ENCODE measurements around the gene DNAJC15. TPM values are rescaled to one million over a fixed set of nuclear protein-coding genes. Genes with fewer than 3 reads are reported as not detected.

Gene DNAJC15
- total RNA-seq (6.2 and 18.5 TPM in 2 replicates), polyA plus RNA-seq (33.6 and 34.6 TPM in 2 replicates), polyA minus RNA-seq (ENCODE audit: low replicate concordance) (15.3 and 21.2 TPM in 2 replicates)
- polyA plus RNA-seq (2012), result 27.0 and 30.3 TPM in 2 replicates

DNA sequence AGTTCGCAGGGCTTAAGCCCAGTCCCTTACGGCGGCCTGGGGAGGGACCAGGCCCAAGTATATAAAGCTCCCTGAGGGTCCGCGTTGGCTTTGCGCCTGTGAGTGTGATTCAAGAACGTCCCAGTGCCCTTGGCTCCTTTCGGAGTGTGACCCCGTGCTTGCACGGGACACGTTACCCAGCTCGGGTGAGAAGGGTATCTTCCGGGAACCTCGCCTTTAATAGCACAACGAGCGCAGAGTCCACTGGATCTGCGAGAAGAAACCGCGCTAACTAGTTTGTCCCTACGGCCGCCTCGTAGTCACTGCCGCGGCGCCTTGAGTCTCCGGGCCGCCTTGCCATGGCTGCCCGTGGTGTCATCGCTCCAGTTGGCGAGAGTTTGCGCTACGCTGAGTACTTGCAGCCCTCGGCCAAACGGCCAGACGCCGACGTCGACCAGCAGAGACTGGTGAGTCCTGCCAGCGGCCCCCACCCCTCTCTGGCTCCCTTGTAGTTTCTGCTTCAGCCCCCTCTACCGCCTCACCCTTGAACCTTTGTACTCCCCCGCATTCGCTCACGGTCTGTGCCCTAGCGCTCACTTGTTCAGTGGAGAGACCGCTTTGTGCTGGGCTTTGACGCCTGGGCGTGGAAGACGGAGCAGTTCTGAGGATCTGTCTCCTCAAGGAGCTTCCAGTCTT, at the start of gene DNAJC15:
Gene DNAJC15 (plus strand): TSS at position 298 of the 675 bp plus-strand sequence. CDS start 41 bp downstream, at position 339.
- H3K9ac ChIP-seq (ENCODE audit: insufficient read depth, low read length), result peak within 1 kb of the TSS; percentile 75
- peak within 1 kb of the TSS; percentile 71 for H3K4me2 ChIP-seq (ENCODE audit: extremely low read depth, insufficient read depth, low read length)
- H4K20me1 ChIP-seq (ENCODE audit: control insufficient read depth, extremely low read depth, insufficient read depth, low read length), result no peaks in the 10 kb centered on the region

GRCh38 chr13:42976066-42976465, 47.3 kb upstream of the DNAJC15 start:
- Histone ChIP-seq H3K27ac (ENCODE audit: insufficient read depth, low read length) (no peak overlapping the region), H4K20me1 (ENCODE audit: control insufficient read depth, extremely low read depth, insufficient read depth, low read length) (no peaks in the 10 kb centered on the region), H3K4me3 (replicated peaks in 1 of 4; ENCODE audit: control extremely low read depth in 1 of 4, insufficient read depth in 1 of 4, low read depth in 3 of 4, low read length in 4 of 4) (no peak overlapping the region), H3K9me3 (ENCODE audit: control insufficient read depth, insufficient read depth, low read depth, low read length) (no peaks in the 10 kb centered on the region), H3K4me2 (ENCODE audit: extremely low read depth, insufficient read depth, low read length) (no peak overlapping the region), H3K79me2 (ENCODE audit: control insufficient read depth, insufficient read depth, low read length) (no peaks in the 10 kb centered on the region), H3K36me3 (ENCODE audit: control insufficient read depth, insufficient read depth, low read length) (no peaks in the 10 kb centered on the region), H3K27me3 (ENCODE audit: control insufficient read depth, insufficient read depth, low read length) (no peaks in the 10 kb centered on the region), H2AFZ (ENCODE audit: low read length) (no peak overlapping the region), H3K4me1 (ENCODE audit: control insufficient read depth, extremely low read depth, insufficient read depth, low read length) (no peaks in the 10 kb centered on the region), H3K9ac (ENCODE audit: insufficient read depth, low read length) (no peak overlapping the region)
- TF ChIP-seq, protein P1, sequence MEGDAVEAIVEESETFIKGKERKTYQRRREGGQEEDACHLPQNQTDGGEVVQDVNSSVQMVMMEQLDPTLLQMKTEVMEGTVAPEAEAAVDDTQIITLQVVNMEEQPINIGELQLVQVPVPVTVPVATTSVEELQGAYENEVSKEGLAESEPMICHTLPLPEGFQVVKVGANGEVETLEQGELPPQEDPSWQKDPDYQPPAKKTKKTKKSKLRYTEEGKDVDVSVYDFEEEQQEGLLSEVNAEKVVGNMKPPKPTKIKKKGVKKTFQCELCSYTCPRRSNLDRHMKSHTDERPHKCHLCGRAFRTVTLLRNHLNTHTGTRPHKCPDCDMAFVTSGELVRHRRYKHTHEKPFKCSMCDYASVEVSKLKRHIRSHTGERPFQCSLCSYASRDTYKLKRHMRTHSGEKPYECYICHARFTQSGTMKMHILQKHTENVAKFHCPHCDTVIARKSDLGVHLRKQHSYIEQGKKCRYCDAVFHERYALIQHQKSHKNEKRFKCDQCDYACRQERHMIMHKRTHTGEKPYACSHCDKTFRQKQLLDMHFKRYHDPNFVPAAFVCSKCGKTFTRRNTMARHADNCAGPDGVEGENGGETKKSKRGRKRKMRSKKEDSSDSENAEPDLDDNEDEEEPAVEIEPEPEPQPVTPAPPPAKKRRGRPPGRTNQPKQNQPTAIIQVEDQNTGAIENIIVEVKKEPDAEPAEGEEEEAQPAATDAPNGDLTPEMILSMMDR (conservative IDR thresholded peaks at IDR 0.05 in 1 of 2, IDR thresholded peaks at IDR 0.05 in 1 of 2; ENCODE audit: low read depth in 1 of 2, low read length in 2 of 2), result no peak
- TF ChIP-seq EZH2 (IDR thresholded peaks at IDR 0.05; ENCODE audit: low read length, missing control alignments), result no peak
- DNase-seq (ENCODE audit: low read depth in 2 of 2), result no peak

More for the DNA sequence above, at the start of gene DNAJC15:
- H3K4me1 ChIP-seq (ENCODE audit: control insufficient read depth, extremely low read depth, insufficient read depth, low read length), result no peaks in the 10 kb centered on the region
- DNase-seq (ENCODE audit: low read depth in 2 of 2), result peak; percentile 83 to 89
- TF ChIP-seq, protein P1 (conservative IDR thresholded peaks at IDR 0.05 in 1 of 2, IDR thresholded peaks at IDR 0.05 in 1 of 2; ENCODE audit: low read depth in 1 of 2, low read length in 2 of 2), result peak; percentile 4 to 20
- TF ChIP-seq EZH2 (IDR thresholded peaks at IDR 0.05; ENCODE audit: low read length, missing control alignments), result no peak
- peak within 1 kb of the TSS; percentile 66 to 94 (median 78) for H3K4me3 ChIP-seq (replicated peaks in 1 of 4; ENCODE audit: control extremely low read depth in 1 of 4, insufficient read depth in 1 of 4, low read depth in 3 of 4, low read length in 4 of 4)
- no peaks in the 10 kb centered on the region for H3K27me3 ChIP-seq (ENCODE audit: control insufficient read depth, insufficient read depth, low read length)
- H3K27ac ChIP-seq (ENCODE audit: insufficient read depth, low read length), result peak within 1 kb of the TSS; percentile 83
- peak within 1 kb of the TSS; percentile 92 for H2AFZ ChIP-seq (ENCODE audit: low read length)
- no peaks in the 10 kb centered on the region for H3K36me3 ChIP-seq (ENCODE audit: control insufficient read depth, insufficient read depth, low read length)
- H3K79me2 ChIP-seq (ENCODE audit: control insufficient read depth, insufficient read depth, low read length), result peaks cover 16% of the 10 kb centered on the region
- H3K9me3 ChIP-seq (ENCODE audit: control insufficient read depth, insufficient read depth, low read depth, low read length), result no peaks in the 10 kb centered on the region

DNA sequence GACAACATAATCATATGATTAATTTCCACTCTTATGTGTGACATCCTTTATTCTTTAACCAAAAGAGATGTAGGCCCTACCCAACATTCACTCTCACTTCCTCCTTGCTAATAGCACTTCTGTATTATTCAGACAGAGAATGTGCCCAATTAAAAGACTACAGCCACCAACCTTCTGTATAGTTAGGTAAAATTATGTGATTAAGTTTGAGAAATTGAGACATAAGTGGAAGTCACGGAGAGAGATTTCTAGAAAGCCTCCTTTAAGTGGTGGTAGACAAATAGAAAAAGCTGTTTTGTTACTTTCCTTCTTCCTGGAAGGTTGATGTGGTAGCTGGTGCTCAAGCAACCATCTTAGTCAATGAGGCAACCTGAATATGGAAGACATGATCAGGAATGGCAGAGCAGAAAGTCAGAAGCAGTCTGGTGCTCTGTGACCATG, 46.1 kb upstream of the DNAJC15 start:
- no peak overlapping the region for H3K4me2 ChIP-seq (ENCODE audit: extremely low read depth, insufficient read depth, low read length)
- H3K36me3 ChIP-seq (ENCODE audit: control insufficient read depth, insufficient read depth, low read length), result no peaks in the 10 kb centered on the region
- no peak overlapping the region for H3K9ac ChIP-seq (ENCODE audit: insufficient read depth, low read length)
- no peaks in the 10 kb centered on the region for H3K4me1 ChIP-seq (ENCODE audit: control insufficient read depth, extremely low read depth, insufficient read depth, low read length)
- H3K79me2 ChIP-seq (ENCODE audit: control insufficient read depth, insufficient read depth, low read length), result no peaks in the 10 kb centered on the region
- no peaks in the 10 kb centered on the region for H4K20me1 ChIP-seq (ENCODE audit: control insufficient read depth, extremely low read depth, insufficient read depth, low read length)
- H3K27me3 ChIP-seq (ENCODE audit: control insufficient read depth, insufficient read depth, low read length), result no peaks in the 10 kb centered on the region
- no peak overlapping the region for H3K27ac ChIP-seq (ENCODE audit: insufficient read depth, low read length)
- no peak overlapping the region for H2AFZ ChIP-seq (ENCODE audit: low read length)
- no peak overlapping the region for H3K4me3 ChIP-seq (replicated peaks in 1 of 4; ENCODE audit: control extremely low read depth in 1 of 4, insufficient read depth in 1 of 4, low read depth in 3 of 4, low read length in 4 of 4)
- no peaks in the 10 kb centered on the region for H3K9me3 ChIP-seq (ENCODE audit: control insufficient read depth, insufficient read depth, low read depth, low read length)
- no peak for TF ChIP-seq EZH2 (IDR thresholded peaks at IDR 0.05; ENCODE audit: low read length, missing control alignments)
- TF ChIP-seq, protein P1 (conservative IDR thresholded peaks at IDR 0.05 in 1 of 2, IDR thresholded peaks at IDR 0.05 in 1 of 2; ENCODE audit: low read depth in 1 of 2, low read length in 2 of 2), result no peak
- DNase-seq (ENCODE audit: low read depth in 2 of 2), result no peak

All from fibroblast of lung (primary cell).